Measurements from ENCODE around the gene SLC7A7. TPM values are rescaled to one million over a fixed set of nuclear protein-coding genes. Genes with fewer than 3 reads are reported as not detected.

Gene SLC7A7
- total and polyA plus RNA-seq, 7 donors, result 0.93 to 2.6 (median 1.8) TPM

- WGBS, 3 donors, result 55 to 70% (median 60%) methylated on average over 1 of the region's 1 CpG
- no peak for TF ChIP-seq CTCF (IDR thresholded peaks at IDR 0.05)
- Histone ChIP-seq H3K36me3 (ENCODE audit: insufficient read depth in 1 of 2, low read depth in 1 of 2) (no peaks in the 10 kb centered on the region), H3K27me3 (ENCODE audit: insufficient read depth in 3 of 3, low read length in 2 of 3) (peaks cover 0 to 5% (median 0%) of the 10 kb centered on the region in 3 donors), H3K4me3 (no peak overlapping the region), H3K4me1 (no peaks in the 10 kb centered on the region), H3K27ac (no peak overlapping the region), H3K9me3 (peaks cover 5% of the 10 kb centered on the region)
- ATAC-seq (no peak), DNase-seq (no peak)
- intact Hi-C loops (cut with DNase I), result no loop called here
Measured at GRCh38 chr14:22723815-22724214, 91.4 kb downstream of the SLC7A7 start.

Other genes starting within 250 kb of the SLC7A7 start
- 100 to 1,000 TPM in 3 of 4 donors, 10 to 100 TPM in 1; 77.8 to 118 (median 106) TPM for gene DAD1, start 226.2 kb downstream of the SLC7A7 start, total RNA-seq
- gene DAD1, start 226.2 kb downstream of the SLC7A7 start, polyA plus RNA-seq, result 100 to 1,000 TPM; 201 to 277 (median 262) TPM
- 10 to 100 TPM; 15.6 to 37.2 (median 25.4) TPM for gene ABHD4, start 217.1 kb downstream of the SLC7A7 start, total RNA-seq
- gene ABHD4, start 217.1 kb downstream of the SLC7A7 start, polyA plus RNA-seq, result 10 to 100 TPM in 2 of 3 donors, 1 to 10 TPM in 1; 6.1 to 64.0 (median 26.4) TPM
- not detected for gene OR6J1, start 171.1 kb downstream of the SLC7A7 start, total RNA-seq
- not detected for gene OR6J1, start 171.1 kb downstream of the SLC7A7 start, polyA plus RNA-seq
- 100 to 1,000 TPM in 3 of 4 donors, 10 to 100 TPM in 1; 90.7 to 151 (median 131) TPM for gene OXA1L, start 48.7 kb downstream of the SLC7A7 start, total RNA-seq
- gene OXA1L, start 48.7 kb downstream of the SLC7A7 start, polyA plus RNA-seq, result 100 to 1,000 TPM; 115 to 168 (median 158) TPM
- 10 to 100 TPM; 79.1 to 91.2 (median 84.9) TPM for gene MRPL52, start 14.5 kb upstream of the SLC7A7 start, total RNA-seq
- gene MRPL52, start 14.5 kb upstream of the SLC7A7 start, polyA plus RNA-seq, result 100 to 1,000 TPM in 2 of 3 donors, 10 to 100 TPM in 1; 92.0 to 246 (median 102) TPM
- gene MMP14, start 21.1 kb upstream of the SLC7A7 start, total RNA-seq, result 10 to 100 TPM in 3 of 4 donors, 1 to 10 TPM in 1; 9.6 to 18.5 (median 14.7) TPM
- 10 to 100 TPM in 2 of 3 donors, 1 to 10 TPM in 1; 7.6 to 15.1 (median 10.0) TPM for gene MMP14, start 21.1 kb upstream of the SLC7A7 start, polyA plus RNA-seq
- 10 to 100 TPM; 30.9 to 50.6 (median 40.6) TPM for gene LRP10, start 56.3 kb upstream of the SLC7A7 start, total RNA-seq
- gene LRP10, start 56.3 kb upstream of the SLC7A7 start, polyA plus RNA-seq, result 10 to 100 TPM; 18.1 to 42.7 (median 25.1) TPM
- gene REM2, start 67.8 kb upstream of the SLC7A7 start, total RNA-seq, result under 1 TPM in 2 of 4 donors, not detected in 2; 0.21 to 0.34 TPM
- gene REM2, start 67.8 kb upstream of the SLC7A7 start, polyA plus RNA-seq, result under 1 TPM; 0.05 to 0.18 (median 0.10) TPM
- 10 to 100 TPM; 25.4 to 42.1 (median 27.8) TPM for gene RBM23, start 103.7 kb upstream of the SLC7A7 start, total RNA-seq
- 10 to 100 TPM; 18.4 to 35.7 (median 20.1) TPM for gene RBM23, start 103.7 kb upstream of the SLC7A7 start, polyA plus RNA-seq
- 10 to 100 TPM; 67.5 to 80.4 (median 74.1) TPM for gene PRMT5, start 113.9 kb upstream of the SLC7A7 start, total RNA-seq
- 10 to 100 TPM; 45.3 to 99.5 (median 88.6) TPM for gene PRMT5, start 113.9 kb upstream of the SLC7A7 start, polyA plus RNA-seq
- 10 to 100 TPM; 11.3 to 19.3 (median 12.0) TPM for gene HAUS4, start 141.7 kb upstream of the SLC7A7 start, total RNA-seq
- gene HAUS4, start 141.7 kb upstream of the SLC7A7 start, polyA plus RNA-seq, result 10 to 100 TPM; 13.7 to 23.7 (median 16.2) TPM
- 1 to 10 TPM in 3 of 4 donors, under 1 TPM in 1; 0.95 to 1.5 (median 1.2) TPM for gene AJUBA, start 167.1 kb upstream of the SLC7A7 start, total RNA-seq
- gene AJUBA, start 167.1 kb upstream of the SLC7A7 start, polyA plus RNA-seq, result under 1 TPM; 0.65 to 0.77 (median 0.66) TPM
- gene C14orf93, start 194.7 kb upstream of the SLC7A7 start, total RNA-seq, result 1 to 10 TPM; 2.1 to 5.1 (median 4.2) TPM
- gene C14orf93, start 194.7 kb upstream of the SLC7A7 start, polyA plus RNA-seq, result 1 to 10 TPM; 1.7 to 4.1 (median 3.4) TPM
- 100 to 1,000 TPM; 156 to 307 (median 250) TPM for gene PSMB5, start 219.5 kb upstream of the SLC7A7 start, total RNA-seq
- 100 to 1,000 TPM; 304 to 619 (median 496) TPM for gene PSMB5, start 219.5 kb upstream of the SLC7A7 start, polyA plus RNA-seq
- not detected for gene PSMB11, start 226.8 kb upstream of the SLC7A7 start, total RNA-seq
- gene PSMB11, start 226.8 kb upstream of the SLC7A7 start, polyA plus RNA-seq, result under 1 TPM in 2 of 3 donors, not detected in 1; 0.03 to 0.51 TPM
- gene CDH24, start 242.1 kb upstream of the SLC7A7 start, total RNA-seq, result under 1 TPM; 0.30 to 0.77 (median 0.32) TPM
- under 1 TPM; 0.31 to 0.51 (median 0.35) TPM for gene CDH24, start 242.1 kb upstream of the SLC7A7 start, polyA plus RNA-seq

Measured in psoas muscle (tissue), 8 donors.